Neural cell (in vitro differentiated cells): Measurements from ENCODE around the gene HPSE2.

Experiments used
- POLR2AphosphoS5 ChIP-seq: IDR thresholded peaks from 2 replicates; pipeline ENCODE4 v1.6.1; 2012
- TF ChIP-seq, protein P1 (sequence below): fragments of 450-650 bp; IDR thresholded peaks from 2 replicates; pipeline ENCODE4 v1.5.1; 2014; ENCODE audit warnings: antibody characterized with exemption, mild to moderate bottlenecking, moderate library complexity; ENCODE audit not compliant: poor library complexity, severe bottlenecking

DNA sequence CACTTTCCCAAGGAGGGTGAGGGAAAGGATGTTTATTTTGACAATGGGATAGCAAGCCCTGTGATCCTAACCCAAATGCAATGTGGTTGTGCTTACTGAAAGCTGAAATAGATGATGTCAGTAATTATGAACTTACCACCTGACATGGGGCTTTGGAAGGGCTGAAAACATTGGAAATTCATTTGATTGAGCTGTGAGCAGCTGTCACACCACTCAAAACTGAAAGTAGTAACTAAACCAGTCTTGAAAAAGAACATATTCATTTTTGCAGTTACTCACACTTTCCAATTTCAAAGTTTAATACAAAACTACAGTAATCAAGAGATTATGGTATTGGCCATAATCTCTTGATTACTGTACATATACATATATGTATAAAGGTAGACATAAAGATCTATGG, 633.4 kb downstream of the HPSE2 start:
- TF ChIP-seq, protein P1, sequence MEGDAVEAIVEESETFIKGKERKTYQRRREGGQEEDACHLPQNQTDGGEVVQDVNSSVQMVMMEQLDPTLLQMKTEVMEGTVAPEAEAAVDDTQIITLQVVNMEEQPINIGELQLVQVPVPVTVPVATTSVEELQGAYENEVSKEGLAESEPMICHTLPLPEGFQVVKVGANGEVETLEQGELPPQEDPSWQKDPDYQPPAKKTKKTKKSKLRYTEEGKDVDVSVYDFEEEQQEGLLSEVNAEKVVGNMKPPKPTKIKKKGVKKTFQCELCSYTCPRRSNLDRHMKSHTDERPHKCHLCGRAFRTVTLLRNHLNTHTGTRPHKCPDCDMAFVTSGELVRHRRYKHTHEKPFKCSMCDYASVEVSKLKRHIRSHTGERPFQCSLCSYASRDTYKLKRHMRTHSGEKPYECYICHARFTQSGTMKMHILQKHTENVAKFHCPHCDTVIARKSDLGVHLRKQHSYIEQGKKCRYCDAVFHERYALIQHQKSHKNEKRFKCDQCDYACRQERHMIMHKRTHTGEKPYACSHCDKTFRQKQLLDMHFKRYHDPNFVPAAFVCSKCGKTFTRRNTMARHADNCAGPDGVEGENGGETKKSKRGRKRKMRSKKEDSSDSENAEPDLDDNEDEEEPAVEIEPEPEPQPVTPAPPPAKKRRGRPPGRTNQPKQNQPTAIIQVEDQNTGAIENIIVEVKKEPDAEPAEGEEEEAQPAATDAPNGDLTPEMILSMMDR: no peak
- TF ChIP-seq POLR2AphosphoS5: no peak
